Inflammatory macrophage treated with lipopolysaccharide for 4 hours (primary cell): ENCODE results near the gene SFXN2.

Experiments
- DNase-seq: peaks from one replicate; pipeline ENCODE4 v3.0.0-alpha.2; 2020

SFXN2 gene

GRCh38 chr10:102779680-102780526 is 65.5 kb downstream of the SFXN2 start:
- DNase-seq: peak; percentile 47

GRCh38 chr10:102780527-102780808 is 66.0 kb downstream of the SFXN2 start:
- DNase-seq: no peak

- DNase-seq: no peak
These were observed 66.9 kb downstream of the SFXN2 start for GRCh38 chr10:102781090-102781920.

GRCh38 chr10:102781921-102782557 is 67.6 kb downstream of the SFXN2 start:
- DNase-seq: no peak

- DNase-seq: peak; percentile 14
These were observed 68.5 kb downstream of the SFXN2 start for GRCh38 chr10:102782673-102783551.

- DNase-seq: peak; percentile 33
These were observed 69.1 kb downstream of the SFXN2 start for GRCh38 chr10:102783568-102783967.

GRCh38 chr10:102785818-102786217 is 71.4 kb downstream of the SFXN2 start:
- peak; percentile 91 for DNase-seq

- DNase-seq: no peak
These were observed 77.4 kb downstream of the SFXN2 start for GRCh38 chr10:102791754-102792395.
